ENCODE results near the gene HSPA1A.
"Not testable (repeated sequence)": the region's sequence is repeated elsewhere in the genome, so short reads cannot be mapped to it uniquely, and the experiment has no call there.

HSPA1A gene

DNA sequence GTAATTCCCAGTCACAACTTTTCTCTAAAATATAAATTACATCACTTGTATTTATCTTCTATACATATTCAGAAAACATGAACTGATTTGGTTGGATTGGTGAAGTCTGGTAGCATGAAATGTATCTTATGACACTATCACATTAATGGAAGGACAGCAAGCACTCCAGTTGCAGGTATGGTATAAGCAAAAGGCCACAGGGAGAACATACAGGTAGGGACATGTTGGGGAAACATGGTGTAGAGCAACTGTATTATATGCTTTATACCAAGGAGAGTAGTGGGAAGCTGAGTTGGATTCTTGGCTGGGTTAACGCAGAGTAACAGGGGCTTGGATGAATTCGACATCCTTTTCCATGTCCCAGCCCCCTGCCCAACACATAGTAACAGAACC lies 18.4 kb upstream of the HSPA1A start:
- FAIRE-seq (no peak), DNase-seq (ENCODE audit: insufficient read length) (no peak)
- TF ChIP-seq POLR2A (IDR thresholded peaks at IDR 0.05; ENCODE audit: low read depth, low read length) = no peak
- TF ChIP-seq POLR2AphosphoS5 (IDR thresholded peaks at IDR 0.05; ENCODE audit: low read depth, low read length) = no peak
- TF ChIP-seq TAF1 (IDR thresholded peaks at IDR 0.05; ENCODE audit: borderline replicate concordance, low read depth, low read length) = no peak

DNA sequence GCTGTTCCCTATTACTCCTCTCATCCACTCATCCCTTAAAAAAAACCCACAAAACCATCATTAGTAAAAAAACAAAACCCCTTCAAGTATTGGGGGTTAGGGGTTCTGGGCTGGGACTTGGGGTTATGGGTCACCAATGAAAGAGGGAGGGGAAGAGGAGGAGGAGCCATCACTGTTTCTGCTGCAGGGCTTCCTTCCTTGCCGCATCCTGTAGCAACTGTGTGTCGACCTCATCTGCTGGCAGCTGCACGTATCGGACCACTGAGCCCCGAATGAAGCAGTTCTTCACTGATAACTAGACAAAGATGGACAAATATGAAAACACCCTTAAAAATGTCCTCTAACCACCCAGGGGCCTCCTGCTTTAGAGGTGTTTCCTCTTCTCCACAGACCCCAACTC lies 17.8 kb upstream of the HSPA1A start:
- TF ChIP-seq POLR2AphosphoS5 (IDR thresholded peaks at IDR 0.05; ENCODE audit: low read depth, low read length) = no peak
- TF ChIP-seq TAF1 (IDR thresholded peaks at IDR 0.05; ENCODE audit: borderline replicate concordance, low read depth, low read length) = no peak
- TF ChIP-seq POLR2A (IDR thresholded peaks at IDR 0.05; ENCODE audit: low read depth, low read length) = no peak
- FAIRE-seq = no peak
- no peak for DNase-seq (ENCODE audit: insufficient read length)

DNA sequence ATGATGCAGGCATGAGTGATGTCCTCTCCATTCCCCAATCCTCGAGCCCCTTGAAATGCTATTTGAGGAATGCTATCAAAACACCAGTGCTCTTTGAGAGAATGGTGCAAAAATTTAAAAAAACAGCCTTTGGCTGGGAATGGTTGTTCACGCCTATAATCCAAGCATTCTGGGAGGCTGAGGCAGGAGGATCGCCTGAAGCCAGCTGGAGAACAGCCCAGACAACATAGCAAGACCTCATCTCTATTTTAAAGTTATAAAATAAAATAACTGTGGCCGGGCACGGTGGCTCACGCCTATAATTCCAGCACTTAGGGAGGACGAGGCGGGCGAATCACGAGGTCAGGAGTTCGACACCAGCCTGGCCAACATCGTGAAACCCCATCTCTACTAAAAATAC lies 15.6 kb upstream of the HSPA1A start:
- TF ChIP-seq POLR2AphosphoS5 (IDR thresholded peaks at IDR 0.05; ENCODE audit: low read depth, low read length) (no peak), POLR2A (IDR thresholded peaks at IDR 0.05; ENCODE audit: low read depth, low read length) (no peak), TAF1 (IDR thresholded peaks at IDR 0.05; ENCODE audit: borderline replicate concordance, low read depth, low read length) (no peak)
- FAIRE-seq = no peak
- no peak for DNase-seq (ENCODE audit: insufficient read length)

DNA sequence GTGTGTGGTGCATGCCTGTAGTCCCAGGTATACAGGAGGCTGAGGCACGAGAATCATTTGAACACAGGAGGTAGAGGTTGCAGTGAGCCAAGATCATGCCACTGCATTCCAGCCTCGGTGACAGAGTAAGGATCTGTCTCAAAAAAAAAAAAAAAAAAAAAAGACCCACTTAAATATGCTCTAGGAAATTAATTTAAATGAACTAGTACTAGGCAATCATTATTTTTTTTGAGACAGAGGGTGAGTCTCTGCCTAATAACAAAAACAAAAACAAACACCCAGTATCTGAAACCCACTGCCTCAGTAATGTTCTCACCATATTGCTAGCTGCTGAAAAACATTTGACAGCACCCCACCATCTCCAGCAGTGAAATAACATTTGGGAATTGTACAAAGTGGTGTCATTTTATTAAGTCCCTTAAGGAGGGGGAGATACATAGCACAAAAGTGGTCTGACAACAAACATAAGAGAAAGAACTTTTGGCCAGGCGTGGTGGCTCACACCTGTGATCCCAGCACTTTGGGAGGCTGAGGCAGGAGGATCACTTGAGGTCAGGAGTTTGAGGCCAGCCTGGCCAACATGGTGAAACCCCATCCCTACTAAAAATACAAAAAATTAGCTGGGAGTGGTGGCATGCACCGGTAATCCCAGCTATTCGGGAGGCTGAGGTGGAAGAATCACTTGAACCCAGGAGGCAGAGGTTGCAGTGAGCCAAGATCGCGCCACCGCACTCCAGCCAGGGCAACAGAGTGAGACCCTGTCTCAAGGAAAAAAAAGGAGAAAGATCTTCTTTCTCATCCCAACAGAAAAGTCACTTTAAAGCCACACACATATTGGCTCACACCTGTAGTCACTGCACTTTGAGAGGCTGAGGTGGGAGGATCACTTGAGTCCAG lies 14.1 kb upstream of the HSPA1A start:
- not testable (repeated sequence) for DNase-seq (ENCODE audit: insufficient read length); FAIRE-seq

DNA sequence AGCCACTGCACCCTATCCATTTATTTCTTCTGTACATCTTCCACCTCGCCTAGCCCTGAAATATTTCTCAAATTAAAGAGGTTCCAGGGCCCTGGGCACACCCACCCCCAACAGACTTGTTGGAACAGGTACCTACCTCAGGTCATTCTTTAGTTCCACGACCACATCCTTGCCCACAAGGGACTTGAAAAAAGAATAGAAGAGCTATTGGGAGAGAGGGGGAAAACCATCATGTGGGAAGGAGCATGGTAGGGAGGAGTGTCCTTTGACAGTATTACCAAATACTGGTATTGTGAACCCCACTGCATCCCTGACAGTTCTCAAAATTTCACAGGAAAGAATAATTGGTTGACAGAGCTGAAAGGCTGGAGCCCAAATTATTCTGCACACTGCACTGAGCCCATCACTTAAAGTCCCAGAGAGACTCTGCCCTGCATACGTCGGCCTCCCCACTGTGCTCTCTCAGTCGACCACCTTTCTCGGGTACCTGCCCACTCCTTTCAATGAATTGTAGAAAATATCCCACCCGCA lies 9.3 kb upstream of the HSPA1A start:
- TF ChIP-seq POLR2A (IDR thresholded peaks at IDR 0.05; ENCODE audit: low read depth, low read length) = no peak
- no peak for TF ChIP-seq TAF1 (IDR thresholded peaks at IDR 0.05; ENCODE audit: borderline replicate concordance, low read depth, low read length)
- no peak for TF ChIP-seq POLR2AphosphoS5 (IDR thresholded peaks at IDR 0.05; ENCODE audit: low read depth, low read length)
- FAIRE-seq = peak; percentile 36
- no peak for DNase-seq (ENCODE audit: insufficient read length)

DNA sequence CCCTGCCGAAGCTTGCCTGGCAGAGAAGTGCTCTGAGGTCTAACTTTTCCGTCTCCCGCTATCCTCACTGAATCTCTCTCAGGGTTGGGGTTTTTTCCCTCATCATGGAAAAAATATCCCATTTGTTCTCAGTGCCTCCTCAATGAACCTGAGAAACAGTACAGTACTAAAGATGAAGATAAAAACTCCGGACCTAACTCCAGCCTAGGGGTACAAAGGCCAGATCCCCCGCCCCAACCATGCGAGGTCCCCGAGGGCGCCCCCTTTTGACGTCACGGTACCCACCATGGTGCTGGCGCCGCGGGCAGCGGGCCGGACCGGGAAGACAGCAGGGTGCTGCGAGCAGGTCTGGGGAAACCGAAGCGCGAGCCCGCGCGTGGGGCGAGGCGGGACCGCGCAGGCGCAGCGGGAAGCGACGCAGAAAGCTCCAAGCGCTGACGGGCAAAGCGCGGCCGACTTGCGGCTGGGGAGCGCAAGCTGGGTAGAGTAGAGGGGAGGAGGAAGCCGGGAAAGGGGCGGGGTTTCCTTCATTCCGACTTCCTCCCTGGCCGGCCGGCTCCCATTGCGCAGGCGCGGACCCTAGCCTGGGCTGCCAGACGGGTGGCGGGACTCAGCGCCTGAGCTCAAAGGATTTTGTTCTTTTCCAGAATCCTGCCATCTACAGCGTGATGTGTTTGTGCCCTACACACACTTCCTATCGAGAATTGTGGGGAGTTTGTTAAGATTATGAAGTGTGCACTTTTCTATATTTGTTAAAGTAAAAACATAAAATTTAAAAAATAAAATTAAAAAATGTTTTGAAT lies 8.7 kb upstream of the HSPA1A start, which contains the start of gene LSM2:
Gene LSM2, minus strand, starts transcription at position 497 of the 803 bp plus-strand sequence. Its CDS starts 209 bp downstream, at position 288.
- peak; percentile 50; the same call in 1 of the 2 replicates for TF ChIP-seq TAF1 (IDR thresholded peaks at IDR 0.05; ENCODE audit: borderline replicate concordance, low read depth, low read length)
- peak; percentile 89 for TF ChIP-seq POLR2A (IDR thresholded peaks at IDR 0.05; ENCODE audit: low read depth, low read length)
- peak; percentile 90 for TF ChIP-seq POLR2AphosphoS5 (IDR thresholded peaks at IDR 0.05; ENCODE audit: low read depth, low read length)
- FAIRE-seq = peak; percentile 94
- peak; percentile 100 for DNase-seq (ENCODE audit: insufficient read length)

DNA sequence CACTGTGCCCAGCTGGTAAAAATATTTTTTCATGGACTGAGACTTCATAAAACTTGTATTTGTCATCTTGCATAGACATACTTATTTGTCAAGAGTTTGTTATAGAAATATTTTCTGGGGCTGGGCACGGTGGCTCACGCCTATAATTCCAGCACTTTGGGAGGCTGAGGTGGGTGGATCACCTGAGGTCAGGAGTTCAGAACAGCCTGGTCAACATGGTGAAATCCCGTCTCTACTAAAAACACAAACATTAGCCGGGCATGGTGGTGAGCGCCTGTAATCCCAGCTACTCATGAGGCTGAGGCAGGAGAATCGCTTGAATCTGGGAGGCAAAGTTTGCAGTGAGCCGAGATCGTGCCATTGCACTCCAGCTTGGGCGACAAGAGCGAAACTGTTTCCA lies 6.7 kb upstream of the HSPA1A start:
- not testable (repeated sequence) for FAIRE-seq; DNase-seq (ENCODE audit: insufficient read length)

DNA sequence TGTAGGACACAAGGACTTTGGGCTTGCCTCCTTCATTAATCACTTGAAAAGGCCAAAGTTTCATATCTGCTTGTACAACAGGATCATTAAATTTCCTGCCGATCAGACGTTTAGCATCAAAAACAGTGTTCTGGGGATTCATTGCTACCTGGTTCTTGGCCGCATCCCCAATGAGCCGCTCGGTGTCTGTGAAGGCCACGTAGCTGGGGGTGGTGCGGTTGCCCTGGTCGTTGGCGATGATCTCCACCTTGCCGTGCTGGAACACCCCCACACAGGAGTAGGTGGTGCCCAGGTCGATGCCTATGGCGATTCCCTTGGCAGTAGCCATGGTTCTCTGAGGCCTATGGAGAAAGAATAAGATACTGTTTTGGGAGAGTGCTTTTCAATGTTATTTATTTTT lies 3.7 kb upstream of the HSPA1A start:
- TF ChIP-seq POLR2A (IDR thresholded peaks at IDR 0.05; ENCODE audit: low read depth, low read length) (no peak), POLR2AphosphoS5 (IDR thresholded peaks at IDR 0.05; ENCODE audit: low read depth, low read length) (no peak), TAF1 (IDR thresholded peaks at IDR 0.05; ENCODE audit: borderline replicate concordance, low read depth, low read length) (no peak)
- DNase-seq (ENCODE audit: insufficient read length) (no peak), FAIRE-seq (no peak)

DNA sequence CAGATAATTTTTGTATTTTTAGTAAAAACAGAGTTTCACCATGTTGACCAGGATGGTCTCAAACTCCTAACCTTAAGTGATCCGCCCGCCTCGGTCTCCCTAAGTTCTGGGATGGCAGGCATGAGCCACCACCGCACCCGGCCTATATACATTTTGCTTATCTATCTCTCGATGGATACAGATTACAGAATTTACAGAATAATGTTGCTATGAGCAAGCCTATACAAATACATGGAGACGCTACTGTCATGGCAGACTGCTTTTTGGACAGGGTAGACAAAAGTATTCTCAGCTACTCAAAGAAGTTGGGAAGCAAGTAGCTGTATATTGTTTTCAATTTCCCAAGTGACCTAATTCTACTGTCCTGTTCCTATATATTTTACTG lies 1.9 kb upstream of the HSPA1A start:
- no peak for DNase-seq (ENCODE audit: insufficient read length)
- TF ChIP-seq POLR2AphosphoS5 (IDR thresholded peaks at IDR 0.05; ENCODE audit: low read depth, low read length) (no peak), POLR2A (IDR thresholded peaks at IDR 0.05; ENCODE audit: low read depth, low read length) (no peak), TAF1 (IDR thresholded peaks at IDR 0.05; ENCODE audit: borderline replicate concordance, low read depth, low read length) (no peak)
- FAIRE-seq = no peak

DNA sequence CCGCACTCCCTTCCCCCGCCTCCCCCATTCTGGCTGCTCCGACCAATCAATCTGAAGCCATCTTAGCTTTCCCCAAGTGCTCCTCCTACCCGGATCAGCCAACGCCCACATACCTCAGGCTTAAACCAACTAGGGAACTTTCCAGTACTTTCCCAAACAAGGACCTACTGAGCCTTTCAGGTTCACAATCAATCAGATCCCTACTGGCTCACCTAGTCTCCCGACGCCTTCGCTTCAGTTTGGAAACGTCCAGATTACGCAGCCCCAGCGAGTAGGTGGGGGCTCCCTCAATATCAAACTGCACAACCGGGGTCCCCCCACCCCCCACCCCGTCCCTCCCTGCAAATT lies 692 bp upstream of the HSPA1A start:
- FAIRE-seq (peak; percentile 69), DNase-seq (ENCODE audit: insufficient read length) (peak; percentile 81)
- TF ChIP-seq TAF1 (IDR thresholded peaks at IDR 0.05; ENCODE audit: borderline replicate concordance, low read depth, low read length) (no peak), POLR2A (IDR thresholded peaks at IDR 0.05; ENCODE audit: low read depth, low read length) (no peak), POLR2AphosphoS5 (IDR thresholded peaks at IDR 0.05; ENCODE audit: low read depth, low read length) (no peak; the same call in 1 of the 2 replicates)

DNA sequence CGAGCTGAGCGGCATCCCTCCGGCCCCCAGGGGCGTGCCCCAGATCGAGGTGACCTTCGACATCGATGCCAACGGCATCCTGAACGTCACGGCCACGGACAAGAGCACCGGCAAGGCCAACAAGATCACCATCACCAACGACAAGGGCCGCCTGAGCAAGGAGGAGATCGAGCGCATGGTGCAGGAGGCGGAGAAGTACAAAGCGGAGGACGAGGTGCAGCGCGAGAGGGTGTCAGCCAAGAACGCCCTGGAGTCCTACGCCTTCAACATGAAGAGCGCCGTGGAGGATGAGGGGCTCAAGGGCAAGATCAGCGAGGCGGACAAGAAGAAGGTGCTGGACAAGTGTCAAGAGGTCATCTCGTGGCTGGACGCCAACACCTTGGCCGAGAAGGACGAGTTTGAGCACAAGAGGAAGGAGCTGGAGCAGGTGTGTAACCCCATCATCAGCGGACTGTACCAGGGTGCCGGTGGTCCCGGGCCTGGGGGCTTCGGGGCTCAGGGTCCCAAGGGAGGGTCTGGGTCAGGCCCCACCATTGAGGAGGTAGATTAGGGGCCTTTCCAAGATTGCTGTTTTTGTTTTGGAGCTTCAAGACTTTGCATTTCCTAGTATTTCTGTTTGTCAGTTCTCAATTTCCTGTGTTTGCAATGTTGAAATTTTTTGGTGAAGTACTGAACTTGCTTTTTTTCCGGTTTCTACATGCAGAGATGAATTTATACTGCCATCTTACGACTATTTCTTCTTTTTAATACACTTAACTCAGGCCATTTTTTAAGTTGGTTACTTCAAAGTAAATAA lies 2.0 kb downstream of the HSPA1A start:
- FAIRE-seq = peak; percentile 72
- DNase-seq (ENCODE audit: insufficient read length) = not testable (repeated sequence)

DNA sequence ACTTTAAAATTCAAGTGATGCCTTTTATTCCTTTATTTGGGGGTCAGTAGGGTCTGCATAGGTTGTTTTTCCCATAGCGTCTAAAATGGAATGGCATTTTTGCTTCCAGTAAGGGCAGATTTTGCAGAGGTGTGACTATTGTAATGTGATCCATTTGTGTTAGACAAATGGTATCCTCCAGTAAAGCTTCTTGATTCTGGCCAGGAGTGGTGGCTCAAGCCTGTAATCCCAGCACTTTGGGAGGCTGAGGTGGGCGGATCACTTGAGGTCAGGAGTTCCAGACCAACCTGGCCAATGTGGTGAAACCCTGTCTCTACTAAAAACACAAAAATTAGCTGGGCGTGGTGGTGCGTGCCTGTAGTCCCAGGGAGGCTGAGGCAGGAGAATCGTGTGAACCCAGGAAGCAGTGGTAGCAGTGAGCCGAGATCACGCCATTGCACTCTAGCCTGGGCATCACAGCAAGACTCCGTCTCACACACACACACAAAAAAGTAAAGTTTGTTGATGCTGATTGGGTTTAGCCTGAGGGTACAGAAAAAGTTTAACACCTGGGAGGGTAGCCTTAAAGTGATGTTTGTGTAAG lies 2.7 kb downstream of the HSPA1A start:
- DNase-seq (ENCODE audit: insufficient read length); FAIRE-seq: not testable (repeated sequence)
